Cardiac fibroblast (primary cell): Measurements from ENCODE around the gene PSMB3.
A peak's percentile ranks its signal among the peaks of the same experiment; 100 is the strongest.

Experiments
- DNase-seq, 2 donors: peaks; one replicate each; pipeline versions ENCODE4 v3.0.0 to v3.0.0-alpha.2; 2010; ENCODE audit warnings: low read depth in 2 of 2
- H3K4me3 ChIP-seq, 2 donors: replicated peaks in 1 of 2; 1 replicate in 1 of 2; 2 replicates in 1 of 2; pipeline ENCODE4 v1.5.1; 2011; ENCODE audit warnings: low read depth in 2 of 2, low read length in 2 of 2, mild to moderate bottlenecking in 2 of 2, moderate library complexity in 1 of 2
- TF ChIP-seq, protein P1 (sequence below): IDR thresholded peaks from one replicate; pipeline ENCODE4 v1.5.1; 2011; ENCODE audit warnings: low read depth, mild to moderate bottlenecking, low read length, inconsistent platforms

The PSMB3 gene

DNA sequence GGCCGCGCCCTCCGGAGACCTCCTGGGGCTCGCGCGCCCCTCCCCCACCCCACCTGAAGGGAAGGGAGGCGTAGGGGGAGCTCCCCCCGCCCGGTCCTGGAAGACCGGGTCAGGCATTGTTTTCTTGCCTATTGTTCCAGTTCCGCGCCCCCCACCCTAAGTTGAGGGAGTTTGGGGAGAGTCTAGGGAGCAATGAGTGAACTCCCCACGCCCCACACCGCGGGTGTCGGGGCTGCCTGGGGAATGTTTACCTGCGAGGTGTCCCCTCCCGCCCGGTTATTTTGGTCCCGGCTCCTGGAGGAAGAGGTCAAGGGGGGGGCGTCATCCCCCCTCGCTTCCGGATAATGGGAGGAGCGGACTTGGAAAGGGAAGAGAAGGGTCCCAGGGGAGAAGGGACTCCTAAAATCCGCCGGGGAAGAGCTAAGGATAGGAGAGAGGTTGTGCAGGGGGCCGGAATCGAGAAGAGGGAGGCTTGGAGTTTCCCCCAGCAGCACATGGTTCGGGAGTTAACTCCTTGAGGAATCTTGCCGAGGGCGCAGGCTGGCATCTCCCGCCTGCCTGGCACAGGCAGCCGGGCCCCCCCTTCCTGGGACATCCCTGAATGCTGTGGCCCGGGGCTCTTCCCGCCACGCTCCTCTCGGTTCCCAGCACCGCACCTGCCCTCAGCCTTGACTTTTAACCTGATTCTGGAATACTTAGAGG lies 46.6 kb upstream of the PSMB3 start:
- peak; percentile 41 to 56 for DNase-seq

DNA sequence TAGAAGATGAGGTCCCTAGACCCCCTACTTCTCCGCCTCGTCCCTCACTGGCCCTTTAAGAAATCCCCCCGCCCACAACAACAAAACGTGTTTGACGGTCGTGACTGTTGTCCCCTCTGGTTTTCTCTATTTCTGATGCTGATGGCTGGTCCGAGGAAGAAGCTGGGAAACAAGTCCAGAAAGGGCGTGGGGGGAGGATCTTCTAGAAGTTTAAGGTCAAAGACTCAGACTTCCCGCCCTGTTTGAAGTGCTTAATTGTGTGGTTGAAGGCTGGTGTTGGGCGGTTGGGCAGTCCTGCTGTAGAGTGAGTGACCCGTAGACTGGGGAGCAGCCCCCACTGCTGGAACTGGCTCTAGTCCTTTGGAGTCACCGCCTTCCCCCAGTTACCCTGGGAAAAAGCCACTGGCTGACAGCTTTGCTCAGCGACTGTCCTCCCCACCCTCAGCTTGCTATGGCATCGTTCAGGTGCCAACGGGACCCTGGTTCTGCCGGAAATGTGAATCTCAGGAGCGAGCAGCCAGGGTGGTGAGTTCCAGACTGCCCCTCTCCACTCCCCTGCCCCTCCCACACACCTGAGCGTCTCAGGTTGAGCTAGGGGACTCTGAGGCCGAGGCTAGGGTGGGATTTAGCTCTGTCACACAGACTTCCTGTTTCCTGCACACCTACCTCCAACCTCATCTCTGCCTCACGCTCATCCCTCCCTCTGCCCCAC lies 45.9 kb upstream of the PSMB3 start:
- peak in 1 of 2 donors; percentile 28 for DNase-seq
- peak overlapping the region; percentile 77 to 84 for H3K4me3 ChIP-seq
- TF ChIP-seq, protein P1, sequence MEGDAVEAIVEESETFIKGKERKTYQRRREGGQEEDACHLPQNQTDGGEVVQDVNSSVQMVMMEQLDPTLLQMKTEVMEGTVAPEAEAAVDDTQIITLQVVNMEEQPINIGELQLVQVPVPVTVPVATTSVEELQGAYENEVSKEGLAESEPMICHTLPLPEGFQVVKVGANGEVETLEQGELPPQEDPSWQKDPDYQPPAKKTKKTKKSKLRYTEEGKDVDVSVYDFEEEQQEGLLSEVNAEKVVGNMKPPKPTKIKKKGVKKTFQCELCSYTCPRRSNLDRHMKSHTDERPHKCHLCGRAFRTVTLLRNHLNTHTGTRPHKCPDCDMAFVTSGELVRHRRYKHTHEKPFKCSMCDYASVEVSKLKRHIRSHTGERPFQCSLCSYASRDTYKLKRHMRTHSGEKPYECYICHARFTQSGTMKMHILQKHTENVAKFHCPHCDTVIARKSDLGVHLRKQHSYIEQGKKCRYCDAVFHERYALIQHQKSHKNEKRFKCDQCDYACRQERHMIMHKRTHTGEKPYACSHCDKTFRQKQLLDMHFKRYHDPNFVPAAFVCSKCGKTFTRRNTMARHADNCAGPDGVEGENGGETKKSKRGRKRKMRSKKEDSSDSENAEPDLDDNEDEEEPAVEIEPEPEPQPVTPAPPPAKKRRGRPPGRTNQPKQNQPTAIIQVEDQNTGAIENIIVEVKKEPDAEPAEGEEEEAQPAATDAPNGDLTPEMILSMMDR, result no peak

More for the DNA sequence above, 46.6 kb upstream of the PSMB3 start:
- peak overlapping the region; percentile 77 to 84 for H3K4me3 ChIP-seq
- TF ChIP-seq, protein P1, result no peak

DNA sequence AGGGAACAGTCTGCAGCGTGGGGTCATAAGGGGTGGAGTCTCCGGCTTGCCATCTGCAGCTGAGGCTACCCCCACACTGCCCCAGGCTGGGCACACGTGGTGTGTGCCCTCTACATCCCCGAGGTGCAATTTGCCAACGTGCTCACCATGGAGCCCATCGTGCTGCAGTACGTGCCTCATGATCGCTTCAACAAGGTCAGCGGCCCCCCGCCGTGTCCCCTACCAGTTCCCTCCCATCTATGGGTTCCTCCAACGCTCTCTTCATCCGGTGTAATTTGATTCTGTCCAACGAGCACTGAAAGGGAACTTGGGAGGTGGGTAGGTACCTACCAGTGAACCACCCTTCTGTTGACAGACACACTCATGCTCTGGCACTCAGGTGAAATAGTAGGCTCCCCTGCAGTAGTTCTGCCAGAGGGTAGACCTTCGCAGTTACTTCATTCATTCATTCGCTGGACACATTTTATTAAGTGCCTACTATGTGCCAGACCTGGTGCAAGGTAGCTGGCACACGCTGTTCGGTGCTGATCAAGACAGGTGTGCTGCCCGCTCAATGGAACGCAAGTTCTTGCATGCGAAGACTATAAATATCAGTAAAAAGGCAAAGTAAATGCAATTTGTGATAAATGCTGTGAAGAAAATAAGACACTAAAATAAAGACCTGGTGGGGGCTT lies 44.7 kb upstream of the PSMB3 start:
- TF ChIP-seq, protein P1, result no peak
- DNase-seq, result no peak
- H3K4me3 ChIP-seq, result no peak overlapping the region

DNA sequence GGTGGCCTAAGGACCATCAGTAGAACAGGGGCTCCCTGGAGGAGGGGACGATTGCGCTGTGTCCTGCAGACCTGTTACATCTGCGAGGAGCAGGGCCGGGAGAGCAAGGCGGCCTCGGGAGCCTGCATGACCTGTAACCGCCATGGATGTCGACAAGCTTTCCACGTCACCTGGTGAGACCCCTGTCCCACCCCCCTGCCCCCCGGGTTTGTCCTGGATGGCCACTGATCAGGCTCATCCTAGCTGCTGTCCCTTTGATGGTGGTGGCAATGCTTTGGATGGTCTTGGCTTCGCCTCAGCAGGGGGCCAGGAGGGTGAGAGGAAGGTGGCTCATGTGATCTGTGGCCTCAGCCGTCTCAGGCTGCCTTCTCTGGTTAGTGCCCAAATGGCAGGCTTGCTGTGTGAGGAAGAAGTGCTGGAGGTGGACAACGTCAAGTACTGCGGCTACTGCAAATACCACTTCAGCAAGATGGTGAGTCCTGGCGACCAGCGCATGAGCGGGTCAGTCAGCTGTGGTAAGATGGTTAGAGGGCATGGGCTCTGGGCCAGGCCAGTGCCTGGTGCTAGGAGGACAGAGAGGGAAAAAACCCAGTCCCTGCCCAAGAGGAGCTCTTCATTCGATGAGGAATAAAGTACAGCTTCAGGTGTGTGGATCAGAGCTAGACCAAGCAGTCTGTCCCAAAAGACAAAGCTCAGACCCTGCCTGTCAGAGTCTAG lies 43.3 kb upstream of the PSMB3 start:
- no peak overlapping the region for H3K4me3 ChIP-seq
- TF ChIP-seq, protein P1, result no peak
- no peak for DNase-seq

DNA sequence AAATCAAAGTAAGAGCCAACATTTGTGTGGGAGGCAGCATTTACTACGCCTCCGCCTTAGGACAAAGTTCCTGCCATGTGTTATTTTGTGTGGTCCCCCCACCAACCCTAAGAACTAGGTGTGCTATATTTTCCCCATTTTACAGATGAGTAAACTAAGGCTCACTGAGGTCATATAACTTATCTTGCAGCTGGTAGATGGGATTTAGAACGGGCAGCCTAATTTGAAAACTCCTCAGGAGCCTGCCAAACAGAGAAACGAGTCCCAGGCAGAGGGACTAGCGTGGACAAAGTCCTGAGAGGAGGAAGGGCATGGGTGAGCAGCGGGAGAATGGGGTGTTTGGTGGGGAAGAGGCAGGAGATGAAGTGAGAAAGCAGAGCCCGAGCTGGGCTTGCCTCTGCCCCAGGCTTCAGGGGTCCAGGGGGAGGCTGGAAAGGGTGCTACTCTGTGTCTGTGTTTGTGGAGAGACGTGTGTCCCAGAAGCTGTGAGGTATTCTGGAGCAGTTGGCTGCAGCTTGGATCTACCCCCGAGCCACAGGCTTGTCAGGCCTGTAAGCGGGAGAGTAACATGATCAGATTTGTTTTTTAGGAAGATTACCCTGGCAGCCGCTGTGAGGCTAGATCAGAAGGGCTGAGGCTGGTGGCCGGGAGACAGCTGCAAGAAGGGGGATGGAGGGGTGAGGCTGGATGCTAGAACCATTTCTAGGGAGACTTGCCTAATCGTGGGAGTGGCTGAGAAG lies 42.5 kb upstream of the PSMB3 start:
- no peak overlapping the region for H3K4me3 ChIP-seq
- DNase-seq, result no peak
- TF ChIP-seq, protein P1, result no peak

DNA sequence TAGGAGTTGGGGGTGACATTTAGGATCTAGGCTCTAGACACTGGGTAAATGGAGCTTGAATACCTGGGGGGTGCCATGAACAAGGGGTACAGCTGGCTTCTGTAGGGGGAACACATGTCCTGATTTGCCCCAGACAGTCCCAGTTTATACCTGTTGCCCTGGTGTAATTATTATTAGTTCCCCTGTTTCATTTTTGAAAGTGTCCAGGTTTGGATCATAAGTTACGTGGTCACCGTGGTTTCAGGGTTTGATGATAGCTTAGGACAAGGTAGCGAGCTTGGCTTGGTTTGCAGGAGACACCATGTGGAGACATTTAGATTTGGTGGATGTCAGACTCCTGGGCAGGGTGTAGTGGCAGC lies 42.0 kb upstream of the PSMB3 start:
- no peak for DNase-seq
- H3K4me3 ChIP-seq, result no peak overlapping the region
- TF ChIP-seq, protein P1, result no peak
